ENCODE data around the gene ECHDC3. TPM values are rescaled to one million over a fixed set of nuclear protein-coding genes. Genes with fewer than 3 reads are reported as not detected.

The ECHDC3 gene
- total and polyA plus RNA-seq, 2 donors (not counting 3 experiments of a cell fraction or from before 2014, with no cell fraction given): 6.0 to 7.3 TPM

DNA sequence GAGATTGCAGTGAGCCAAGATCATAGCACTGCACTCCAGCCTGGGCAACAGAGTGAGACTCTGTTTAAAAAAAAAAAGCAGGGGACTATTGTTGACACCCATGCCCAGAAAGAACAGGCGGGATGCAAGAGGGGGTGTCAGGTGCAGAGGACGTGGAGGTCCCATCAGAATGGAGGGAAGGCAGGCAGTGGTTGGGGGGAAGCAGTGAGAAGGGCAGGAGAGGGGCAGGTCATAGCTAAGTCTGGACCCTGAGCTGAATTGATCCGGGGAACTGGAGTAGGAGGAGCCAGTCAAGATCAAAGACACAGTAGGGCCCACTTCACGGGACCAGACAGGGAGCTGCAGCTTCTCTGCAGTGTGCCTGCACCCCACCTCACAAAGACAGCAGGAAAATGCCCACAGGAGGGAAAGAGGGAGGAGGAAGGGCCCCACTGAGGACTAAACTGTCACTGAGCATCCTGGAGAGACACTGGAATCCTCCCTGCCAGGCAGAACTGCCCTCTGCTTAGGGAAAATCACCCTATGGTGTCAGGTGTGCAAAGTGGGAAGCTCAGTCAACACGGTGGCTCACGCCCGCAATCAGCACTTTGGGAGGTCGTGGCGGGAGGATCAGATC lies 27.3 kb upstream of the ECHDC3 start:
- Histone ChIP-seq H4K20me1 (replicated peaks; ENCODE audit: control insufficient read depth, extremely low read depth, insufficient read depth, low read length) (no peaks in the 10 kb centered on the region), H3K4me1 (ENCODE audit: control insufficient read depth, extremely low read depth, insufficient read depth, low read length) (no peaks in the 10 kb centered on the region), H3K9ac (replicated peaks; ENCODE audit: extremely low read depth, insufficient read depth, low read length) (no peak overlapping the region), H3K36me3 (ENCODE audit: control insufficient read depth in 2 of 2, extremely low read depth in 1 of 2, insufficient read depth in 2 of 2, low read length in 2 of 2) (no peaks in the 10 kb centered on the region), H3K9me1 (replicated peaks; ENCODE audit: control insufficient read depth, extremely low read depth, insufficient read depth, low read length) (no peaks in the 10 kb centered on the region), H3K79me2 (ENCODE audit: control insufficient read depth, insufficient read depth, low read length) (no peaks in the 10 kb centered on the region), H3K27me3 (ENCODE audit: control insufficient read depth in 2 of 2, insufficient read depth in 2 of 2, low read length in 2 of 2) (peaks cover 2 to 4% of the 10 kb centered on the region in 2 experiments), H3K4me3 (replicated peaks in 1 of 3; ENCODE audit: insufficient read depth in 1 of 3, low read depth in 1 of 3, low read length in 3 of 3) (no peak overlapping the region), H2AFZ (ENCODE audit: low read depth, low read length) (no peak overlapping the region), H3K9me3 (replicated peaks; ENCODE audit: control insufficient read depth, insufficient read depth, low read length) (no peaks in the 10 kb centered on the region), H3K27ac (ENCODE audit: insufficient read depth, low read depth, low read length) (no peak overlapping the region), H3K4me2 (ENCODE audit: insufficient read depth, low read length) (no peak overlapping the region)
- intact Hi-C loops (cut with micrococcal nuclease): no loop called here
- dilution Hi-C loops (cut with MboI; ENCODE audit: extremely low pct_ligation_motif_present, low sequenced_read_pairs): no loop called here
- DNase-seq (ENCODE audit: low read depth, low spot score): no peak
- ChIA-PET CTCF (interaction anchor here (1.2 to 2.4 kb wide), 2 partner anchors 10 to 291 kb away, joined by 3 to 14 read pairs; no protein-coding TSS in a partner anchor), POLR2A (no interaction called here)
- TF ChIP-seq, protein P1, sequence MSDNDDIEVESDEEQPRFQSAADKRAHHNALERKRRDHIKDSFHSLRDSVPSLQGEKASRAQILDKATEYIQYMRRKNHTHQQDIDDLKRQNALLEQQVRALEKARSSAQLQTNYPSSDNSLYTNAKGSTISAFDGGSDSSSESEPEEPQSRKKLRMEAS (IDR thresholded peaks at IDR 0.05; ENCODE audit: insufficient read depth, insufficient read length): no peak
- TF ChIP-seq EZH2 (IDR thresholded peaks at IDR 0.05; ENCODE audit: borderline replicate concordance, low read depth, low read length, severe bottlenecking) (no peak), POLR2AphosphoS5 (IDR thresholded peaks at IDR 0.05; ENCODE audit: insufficient read depth, low read depth, low read length) (no peak), FOS (IDR thresholded peaks at IDR 0.05; ENCODE audit: borderline replicate concordance, insufficient read depth, low read length) (no peak), GATA2 (IDR thresholded peaks at IDR 0.05; ENCODE audit: insufficient read depth, insufficient read length, low read depth, low read length) (no peak), JUN (IDR thresholded peaks at IDR 0.05; ENCODE audit: borderline replicate concordance, insufficient read depth, insufficient read length, low read depth) (no peak), POLR2A (IDR thresholded peaks at IDR 0.05; ENCODE audit: low read depth, low read length) (no peak), MYC (IDR thresholded peaks at IDR 0.05; ENCODE audit: low read depth, low read length) (no peak)
- TF ChIP-seq, protein P2, sequence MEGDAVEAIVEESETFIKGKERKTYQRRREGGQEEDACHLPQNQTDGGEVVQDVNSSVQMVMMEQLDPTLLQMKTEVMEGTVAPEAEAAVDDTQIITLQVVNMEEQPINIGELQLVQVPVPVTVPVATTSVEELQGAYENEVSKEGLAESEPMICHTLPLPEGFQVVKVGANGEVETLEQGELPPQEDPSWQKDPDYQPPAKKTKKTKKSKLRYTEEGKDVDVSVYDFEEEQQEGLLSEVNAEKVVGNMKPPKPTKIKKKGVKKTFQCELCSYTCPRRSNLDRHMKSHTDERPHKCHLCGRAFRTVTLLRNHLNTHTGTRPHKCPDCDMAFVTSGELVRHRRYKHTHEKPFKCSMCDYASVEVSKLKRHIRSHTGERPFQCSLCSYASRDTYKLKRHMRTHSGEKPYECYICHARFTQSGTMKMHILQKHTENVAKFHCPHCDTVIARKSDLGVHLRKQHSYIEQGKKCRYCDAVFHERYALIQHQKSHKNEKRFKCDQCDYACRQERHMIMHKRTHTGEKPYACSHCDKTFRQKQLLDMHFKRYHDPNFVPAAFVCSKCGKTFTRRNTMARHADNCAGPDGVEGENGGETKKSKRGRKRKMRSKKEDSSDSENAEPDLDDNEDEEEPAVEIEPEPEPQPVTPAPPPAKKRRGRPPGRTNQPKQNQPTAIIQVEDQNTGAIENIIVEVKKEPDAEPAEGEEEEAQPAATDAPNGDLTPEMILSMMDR (IDR thresholded peaks at IDR 0.05; ENCODE audit: extremely low read depth in 1 of 2, insufficient read depth in 1 of 2, low read depth in 1 of 2, low read length in 2 of 2): no peak
- FAIRE-seq: no peak
- no TSS peak for BruUV-seq (replicated peaks)
